NB4 (cell line): ENCODE data around the gene TIGAR.

Source experiments
- DNase-seq: peaks from one replicate; pipeline ENCODE4 v3.0.0; 2010; ENCODE audit warnings: low read depth
- H3K4me3 ChIP-seq: one replicate; pipeline ENCODE4 v1.5.1; 2011; ENCODE audit warnings: mild to moderate bottlenecking, low read depth, low read length, moderate library complexity
- MYC ChIP-seq: IDR thresholded peaks from 2 replicates; pipeline ENCODE4 v1.6.1; 2011; ENCODE audit warnings: low read depth, low read length
- POLR2A ChIP-seq: IDR thresholded peaks from 2 replicates; pipeline ENCODE4 v1.6.1; 2011; ENCODE audit warnings: mild to moderate bottlenecking; ENCODE audit not compliant: insufficient read length; ENCODE audit errors: extremely low read depth
- TF ChIP-seq, protein P1 (sequence below): IDR thresholded peaks from one replicate; pipeline ENCODE4 v1.5.1; 2012; ENCODE audit warnings: low read depth, low read length
- TF ChIP-seq, protein P2 (sequence below): IDR thresholded peaks from 2 replicates; pipeline ENCODE4 v1.6.1; 2011; ENCODE audit warnings: low read depth, low read length

The TIGAR gene

GRCh38 chr12:4402996-4403395 is 82.0 kb downstream of the TIGAR start:
- H3K4me3 ChIP-seq = no peak overlapping the region
- DNase-seq = no peak
- no peak for TF ChIP-seq MYC
- TF ChIP-seq, protein P1, sequence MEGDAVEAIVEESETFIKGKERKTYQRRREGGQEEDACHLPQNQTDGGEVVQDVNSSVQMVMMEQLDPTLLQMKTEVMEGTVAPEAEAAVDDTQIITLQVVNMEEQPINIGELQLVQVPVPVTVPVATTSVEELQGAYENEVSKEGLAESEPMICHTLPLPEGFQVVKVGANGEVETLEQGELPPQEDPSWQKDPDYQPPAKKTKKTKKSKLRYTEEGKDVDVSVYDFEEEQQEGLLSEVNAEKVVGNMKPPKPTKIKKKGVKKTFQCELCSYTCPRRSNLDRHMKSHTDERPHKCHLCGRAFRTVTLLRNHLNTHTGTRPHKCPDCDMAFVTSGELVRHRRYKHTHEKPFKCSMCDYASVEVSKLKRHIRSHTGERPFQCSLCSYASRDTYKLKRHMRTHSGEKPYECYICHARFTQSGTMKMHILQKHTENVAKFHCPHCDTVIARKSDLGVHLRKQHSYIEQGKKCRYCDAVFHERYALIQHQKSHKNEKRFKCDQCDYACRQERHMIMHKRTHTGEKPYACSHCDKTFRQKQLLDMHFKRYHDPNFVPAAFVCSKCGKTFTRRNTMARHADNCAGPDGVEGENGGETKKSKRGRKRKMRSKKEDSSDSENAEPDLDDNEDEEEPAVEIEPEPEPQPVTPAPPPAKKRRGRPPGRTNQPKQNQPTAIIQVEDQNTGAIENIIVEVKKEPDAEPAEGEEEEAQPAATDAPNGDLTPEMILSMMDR = no peak
- TF ChIP-seq POLR2A = no peak
- TF ChIP-seq, protein P2, sequence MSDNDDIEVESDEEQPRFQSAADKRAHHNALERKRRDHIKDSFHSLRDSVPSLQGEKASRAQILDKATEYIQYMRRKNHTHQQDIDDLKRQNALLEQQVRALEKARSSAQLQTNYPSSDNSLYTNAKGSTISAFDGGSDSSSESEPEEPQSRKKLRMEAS = no peak
